GM12873 (cell line): ENCODE results near the gene TBKBP1.

ENCODE experiments used
- TF ChIP-seq, protein P1 (sequence below): IDR thresholded peaks from 2 replicates; pipeline ENCODE4 v1.5.1; 2012; ENCODE audit warnings: low read depth, mild to moderate bottlenecking, moderate library complexity, low read length, control low read depth; ENCODE audit not compliant: insufficient read depth; ENCODE audit errors: missing control alignments

TBKBP1 gene

DNA sequence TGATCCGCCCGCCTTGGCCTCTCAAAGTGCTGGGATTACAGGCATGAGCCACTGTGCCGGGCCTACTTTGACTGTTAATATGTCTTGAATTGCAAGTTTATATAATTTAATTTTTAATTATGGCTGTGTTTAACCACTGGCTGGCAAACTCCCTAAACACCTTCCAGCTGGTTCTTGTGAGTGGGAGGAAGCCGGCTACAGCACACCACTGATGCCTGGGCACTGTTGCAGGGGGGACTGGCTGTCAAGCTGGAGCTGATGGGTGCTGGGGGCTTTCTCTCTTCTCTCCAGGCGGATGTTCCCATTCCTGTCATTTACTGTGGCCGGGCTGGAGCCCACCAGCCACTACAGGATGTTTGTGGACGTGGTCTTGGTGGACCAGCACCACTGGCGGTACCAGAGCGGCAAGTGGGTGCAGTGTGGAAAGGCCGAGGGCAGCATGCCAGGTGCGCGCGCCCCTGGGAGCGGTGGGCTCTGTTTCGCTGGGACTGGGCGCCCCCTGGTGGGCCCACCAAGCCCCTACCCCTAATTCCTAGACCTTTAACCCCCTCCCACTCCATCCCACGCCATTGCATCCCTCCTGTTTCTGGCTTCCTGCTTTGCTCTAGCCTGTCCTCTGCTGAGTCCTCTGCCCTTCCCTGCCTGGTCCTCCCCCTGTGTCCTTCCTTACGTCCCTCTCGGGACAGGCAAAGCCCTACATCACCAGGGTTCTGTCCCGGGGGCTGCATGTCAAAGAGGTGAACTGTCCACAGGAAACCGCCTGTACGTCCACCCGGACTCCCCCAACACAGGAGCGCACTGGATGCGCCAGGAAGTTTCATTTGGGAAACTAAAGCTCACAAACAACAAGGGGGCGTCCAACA, 48.6 kb downstream of the TBKBP1 start:
- TF ChIP-seq, protein P1, sequence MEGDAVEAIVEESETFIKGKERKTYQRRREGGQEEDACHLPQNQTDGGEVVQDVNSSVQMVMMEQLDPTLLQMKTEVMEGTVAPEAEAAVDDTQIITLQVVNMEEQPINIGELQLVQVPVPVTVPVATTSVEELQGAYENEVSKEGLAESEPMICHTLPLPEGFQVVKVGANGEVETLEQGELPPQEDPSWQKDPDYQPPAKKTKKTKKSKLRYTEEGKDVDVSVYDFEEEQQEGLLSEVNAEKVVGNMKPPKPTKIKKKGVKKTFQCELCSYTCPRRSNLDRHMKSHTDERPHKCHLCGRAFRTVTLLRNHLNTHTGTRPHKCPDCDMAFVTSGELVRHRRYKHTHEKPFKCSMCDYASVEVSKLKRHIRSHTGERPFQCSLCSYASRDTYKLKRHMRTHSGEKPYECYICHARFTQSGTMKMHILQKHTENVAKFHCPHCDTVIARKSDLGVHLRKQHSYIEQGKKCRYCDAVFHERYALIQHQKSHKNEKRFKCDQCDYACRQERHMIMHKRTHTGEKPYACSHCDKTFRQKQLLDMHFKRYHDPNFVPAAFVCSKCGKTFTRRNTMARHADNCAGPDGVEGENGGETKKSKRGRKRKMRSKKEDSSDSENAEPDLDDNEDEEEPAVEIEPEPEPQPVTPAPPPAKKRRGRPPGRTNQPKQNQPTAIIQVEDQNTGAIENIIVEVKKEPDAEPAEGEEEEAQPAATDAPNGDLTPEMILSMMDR: peak; percentile 73

DNA sequence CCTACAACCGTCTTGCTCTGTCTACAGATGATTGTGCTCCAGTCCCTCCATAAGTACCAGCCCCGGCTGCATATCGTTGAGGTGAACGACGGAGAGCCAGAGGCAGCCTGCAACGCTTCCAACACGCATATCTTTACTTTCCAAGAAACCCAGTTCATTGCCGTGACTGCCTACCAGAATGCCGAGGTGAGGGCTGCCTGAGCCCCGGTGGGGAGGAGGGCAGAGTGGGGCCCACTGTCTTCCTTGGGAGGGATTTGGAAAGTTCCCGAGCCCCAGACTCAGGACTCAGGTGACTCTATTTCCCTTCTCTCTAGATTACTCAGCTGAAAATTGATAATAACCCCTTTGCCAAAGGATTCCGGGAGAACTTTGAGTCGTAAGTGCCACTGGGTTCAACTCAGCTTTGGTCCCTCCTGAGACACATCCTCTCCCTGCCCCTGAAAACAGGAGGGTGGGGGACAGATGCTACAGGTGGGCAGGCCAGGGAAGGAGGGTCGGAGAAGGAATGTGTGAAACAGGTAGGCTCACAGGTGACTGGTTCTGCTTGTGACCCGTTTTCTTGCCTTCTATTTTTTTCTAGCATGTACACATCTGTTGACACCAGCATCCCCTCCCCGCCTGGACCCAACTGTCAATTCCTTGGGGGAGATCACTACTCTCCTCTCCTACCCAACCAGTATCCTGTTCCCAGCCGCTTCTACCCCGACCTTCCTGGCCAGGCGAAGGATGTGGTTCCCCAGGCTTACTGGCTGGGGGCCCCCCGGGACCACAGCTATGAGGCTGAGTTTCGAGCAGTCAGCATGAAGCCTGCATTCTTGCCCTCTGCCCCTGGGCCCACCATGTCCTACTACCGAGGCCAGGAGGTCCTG, 50.4 kb downstream of the TBKBP1 start:
- TF ChIP-seq, protein P1: no peak

DNA sequence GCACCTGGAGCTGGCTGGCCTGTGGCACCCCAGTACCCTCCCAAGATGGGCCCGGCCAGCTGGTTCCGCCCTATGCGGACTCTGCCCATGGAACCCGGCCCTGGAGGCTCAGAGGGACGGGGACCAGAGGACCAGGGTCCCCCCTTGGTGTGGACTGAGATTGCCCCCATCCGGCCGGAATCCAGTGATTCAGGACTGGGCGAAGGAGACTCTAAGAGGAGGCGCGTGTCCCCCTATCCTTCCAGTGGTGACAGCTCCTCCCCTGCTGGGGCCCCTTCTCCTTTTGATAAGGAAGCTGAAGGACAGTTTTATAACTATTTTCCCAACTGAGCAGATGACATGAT, 51.0 kb downstream of the TBKBP1 start:
- TF ChIP-seq, protein P1: no peak

DNA sequence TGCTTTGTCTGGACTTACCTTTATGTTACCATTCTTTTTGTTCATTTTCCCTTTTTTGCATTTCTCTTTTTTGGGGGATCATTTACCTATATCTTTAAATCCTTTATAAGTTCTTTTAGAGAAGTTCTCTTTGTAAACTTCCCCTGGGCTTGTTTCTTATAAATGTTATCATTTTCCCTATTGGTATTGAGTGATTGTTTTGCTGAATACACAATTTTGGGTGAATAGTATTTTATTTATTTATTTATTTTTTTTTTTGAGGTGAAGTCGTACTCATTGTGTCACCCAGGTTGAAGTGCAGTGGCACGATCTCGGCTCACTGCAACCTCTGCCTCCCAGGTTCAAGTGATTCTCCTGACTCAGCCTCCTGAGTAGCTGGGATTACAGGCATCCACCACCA, 57.5 kb downstream of the TBKBP1 start:
- TF ChIP-seq, protein P1: no peak

DNA sequence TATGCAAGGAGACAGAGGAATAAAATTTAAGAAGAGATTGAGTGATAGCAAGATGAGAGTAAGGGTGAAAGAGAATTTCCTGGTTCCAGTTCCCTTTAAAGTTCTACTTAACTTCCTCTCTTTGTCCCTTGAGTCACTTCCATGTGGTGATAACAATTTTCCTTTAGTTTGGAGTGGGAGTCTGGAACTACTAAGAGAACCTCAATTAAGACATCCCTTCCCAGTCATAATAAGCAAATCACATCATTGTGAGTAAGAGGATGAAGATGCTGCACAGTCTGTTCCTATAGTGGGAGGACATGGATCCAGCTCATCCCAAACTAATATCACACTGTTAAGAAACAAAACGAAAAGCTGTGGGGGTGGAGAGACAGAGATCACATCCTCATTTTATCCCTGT, 63.4 kb downstream of the TBKBP1 start:
- TF ChIP-seq, protein P1: no peak

DNA sequence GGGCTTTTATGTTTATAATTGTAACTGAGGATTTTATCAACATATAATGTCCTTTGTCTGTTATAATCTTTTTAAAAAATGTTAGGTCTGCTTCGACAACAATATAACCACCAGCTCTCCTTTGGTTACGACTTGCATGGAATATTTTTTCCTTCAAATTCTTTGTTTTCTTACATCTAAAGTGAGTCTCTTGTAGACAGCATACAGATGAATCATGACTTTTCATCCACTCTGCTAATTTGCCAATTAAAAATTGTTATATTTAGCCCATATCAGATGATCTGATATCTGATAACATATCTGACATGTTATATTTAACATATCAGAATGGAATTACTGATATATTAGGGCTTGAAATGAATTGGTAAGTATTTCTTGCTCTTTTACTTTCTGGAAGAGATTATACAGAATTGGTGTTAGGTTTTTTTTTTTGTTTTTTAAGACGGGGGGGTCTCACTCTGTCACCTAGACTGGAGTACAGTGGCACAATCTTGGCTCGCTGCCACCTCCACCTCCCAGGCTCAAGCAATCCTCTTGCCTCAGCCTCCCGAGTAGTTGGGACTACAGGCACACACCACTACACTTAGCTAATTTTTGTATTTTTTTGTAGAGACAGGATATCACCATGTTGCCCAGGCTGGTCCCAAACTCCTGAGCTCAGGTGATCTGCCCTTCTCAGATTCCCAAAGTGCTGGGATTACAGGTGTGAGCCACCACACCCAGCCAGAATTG, 66.6 kb downstream of the TBKBP1 start:
- TF ChIP-seq, protein P1: no peak
